ENCODE data around the gene MTHFD1.
A peak's percentile ranks its signal among the peaks of the same experiment; 100 is the strongest.

MTHFD1 gene

GRCh38 chr14:64500088-64500487, 111.9 kb downstream of the MTHFD1 start:
- WGBS, result 100% methylated on average over 1 of the region's 1 CpG
- H3K9me3 ChIP-seq (ENCODE audit: insufficient read depth, low read depth, low read length), result no peaks in the 10 kb centered on the region
- H3K27ac ChIP-seq (ENCODE audit: low read depth, low read length), result no peak overlapping the region
- peaks cover 14% of the 10 kb centered on the region for H3K4me1 ChIP-seq (ENCODE audit: insufficient read depth, low read length)
- no peak overlapping the region for H3K4me3 ChIP-seq (ENCODE audit: low read length)
- peaks cover 19% of the 10 kb centered on the region for H3K36me3 ChIP-seq (ENCODE audit: insufficient read depth, low read length)
- no peaks in the 10 kb centered on the region for H3K27me3 ChIP-seq (ENCODE audit: insufficient read depth, low read length)
- H3K9ac ChIP-seq (ENCODE audit: low read depth, low read length), result no peak overlapping the region

- Histone ChIP-seq H3K4me3 (ENCODE audit: low read length) (peak overlapping the region; percentile 95; the same call in 1 of the 2 replicates), H3K27me3 (ENCODE audit: insufficient read depth, low read length) (no peaks in the 10 kb centered on the region), H3K9me3 (ENCODE audit: insufficient read depth, low read depth, low read length) (no peaks in the 10 kb centered on the region), H3K9ac (ENCODE audit: low read depth, low read length) (peak overlapping the region; percentile 22; the same call in 1 of the 2 replicates), H3K27ac (ENCODE audit: low read depth, low read length) (no peak overlapping the region), H3K4me1 (ENCODE audit: insufficient read depth, low read length) (peaks cover 18% of the 10 kb centered on the region), H3K36me3 (ENCODE audit: insufficient read depth, low read length) (peaks cover 16% of the 10 kb centered on the region)
- WGBS, result 81% methylated on average over 8 of the region's 8 CpGs
Measured at GRCh38 chr14:64501411-64502171, 113.4 kb downstream of the MTHFD1 start.

DNA sequence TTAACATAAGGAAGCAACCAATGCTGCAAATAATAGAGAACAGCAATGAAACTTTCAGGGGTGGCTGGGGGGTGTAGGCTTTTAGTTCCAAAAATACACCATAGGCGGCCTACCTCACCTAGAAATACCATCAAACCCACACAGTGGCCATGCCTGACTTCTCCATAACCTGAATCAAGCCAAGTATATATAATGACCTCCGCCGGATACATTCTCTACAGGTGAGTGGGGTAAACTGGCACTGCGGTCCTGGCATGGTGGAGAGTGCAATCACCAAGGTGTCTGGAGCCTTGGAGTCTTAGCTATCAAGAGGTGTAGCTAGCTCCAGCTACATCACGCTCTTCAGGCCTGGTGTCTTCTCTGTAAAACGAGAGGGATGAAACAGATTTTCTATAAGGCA, 114.3 kb downstream of the MTHFD1 start:
- WGBS, result 82% methylated on average over 6 of the region's 6 CpGs

DNA sequence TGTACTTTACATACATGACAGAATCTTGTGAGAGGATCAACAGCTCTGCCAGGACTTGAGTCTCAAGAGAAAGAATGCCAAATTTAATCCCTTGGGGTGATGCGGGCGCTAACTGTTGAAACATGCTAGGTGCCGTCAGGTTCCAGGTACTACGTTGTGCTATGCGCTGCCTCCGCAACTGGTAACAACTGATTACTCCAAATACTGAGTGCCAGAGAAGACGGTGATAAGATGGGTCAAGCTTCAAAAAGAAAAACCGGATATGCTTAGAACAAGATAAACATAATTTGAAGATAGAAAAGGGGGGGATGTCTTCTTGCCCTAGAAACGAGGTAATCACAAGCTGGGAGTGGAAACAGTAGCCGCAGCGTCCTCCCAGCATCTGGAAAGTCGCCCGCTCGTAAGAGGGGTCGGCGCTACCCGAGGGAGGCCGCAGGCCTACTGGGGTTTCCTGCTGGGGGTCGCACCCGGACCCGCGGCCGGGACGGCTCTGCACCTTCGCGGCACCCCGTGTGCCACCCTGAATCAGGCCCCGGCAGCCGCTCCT, 114.8 kb downstream of the MTHFD1 start:
- Histone ChIP-seq H3K27me3 (ENCODE audit: insufficient read depth, low read length) (no peaks in the 10 kb centered on the region), H3K4me3 (ENCODE audit: low read length) (peak overlapping the region; percentile 95), H3K9ac (ENCODE audit: low read depth, low read length) (peak overlapping the region; percentile 100), H3K9me3 (ENCODE audit: insufficient read depth, low read depth, low read length) (no peaks in the 10 kb centered on the region), H3K27ac (ENCODE audit: low read depth, low read length) (peak overlapping the region; percentile 100), H3K36me3 (ENCODE audit: insufficient read depth, low read length) (peaks cover 5% of the 10 kb centered on the region), H3K4me1 (ENCODE audit: insufficient read depth, low read length) (peaks cover 31% of the 10 kb centered on the region)
- 6% methylated on average over 29 of the region's 29 CpGs for WGBS

More for the DNA sequence above, 114.3 kb downstream of the MTHFD1 start:
- no peak overlapping the region for H3K27ac ChIP-seq (ENCODE audit: low read depth, low read length)
- H3K9me3 ChIP-seq (ENCODE audit: insufficient read depth, low read depth, low read length), result no peaks in the 10 kb centered on the region
- H3K4me1 ChIP-seq (ENCODE audit: insufficient read depth, low read length), result peaks cover 25% of the 10 kb centered on the region
- peak overlapping the region; percentile 100 for H3K9ac ChIP-seq (ENCODE audit: low read depth, low read length)
- peak overlapping the region; percentile 95 for H3K4me3 ChIP-seq (ENCODE audit: low read length)
- H3K27me3 ChIP-seq (ENCODE audit: insufficient read depth, low read length), result no peaks in the 10 kb centered on the region
- peaks cover 10% of the 10 kb centered on the region for H3K36me3 ChIP-seq (ENCODE audit: insufficient read depth, low read length)

- Histone ChIP-seq H3K36me3 (ENCODE audit: insufficient read depth, low read length) (peaks cover 5% of the 10 kb centered on the region), H3K9me3 (ENCODE audit: insufficient read depth, low read depth, low read length) (no peaks in the 10 kb centered on the region), H3K9ac (ENCODE audit: low read depth, low read length) (peak within 1 kb of the TSS; percentile 100), H3K27me3 (ENCODE audit: insufficient read depth, low read length) (no peaks in the 10 kb centered on the region), H3K27ac (ENCODE audit: low read depth, low read length) (peak within 1 kb of the TSS; percentile 100), H3K4me3 (ENCODE audit: low read length) (peak within 1 kb of the TSS; percentile 95), H3K4me1 (ENCODE audit: insufficient read depth, low read length) (peaks cover 37% of the 10 kb centered on the region)
- WGBS, result under 1% methylated on average over 87 of the region's 87 CpGs
Measured at GRCh38 chr14:64503434-64504309, 115.5 kb downstream of the MTHFD1 start, which contains the start of gene ZBTB25. TSS of gene ZBTB25 (minus strand) at chr14:64503838. CDS start at chr14:64490533, 13,305 bp downstream.

GRCh38 chr14:64504310-64504896, 116.2 kb downstream of the MTHFD1 start, which contains the start of gene ZBTB1:
TSS of gene ZBTB1 (plus strand) at chr14:64504770. CDS start at chr14:64521505, 16,735 bp downstream.
- Histone ChIP-seq H3K4me3 (ENCODE audit: low read length) (peak within 1 kb of the TSS; percentile 95), H3K27ac (ENCODE audit: low read depth, low read length) (peak within 1 kb of the TSS; percentile 100), H3K9ac (ENCODE audit: low read depth, low read length) (peak within 1 kb of the TSS; percentile 100), H3K4me1 (ENCODE audit: insufficient read depth, low read length) (peaks cover 43% of the 10 kb centered on the region), H3K36me3 (ENCODE audit: insufficient read depth, low read length) (no peaks in the 10 kb centered on the region; the same call in 1 of the 2 replicates), H3K9me3 (ENCODE audit: insufficient read depth, low read depth, low read length) (no peaks in the 10 kb centered on the region), H3K27me3 (ENCODE audit: insufficient read depth, low read length) (no peaks in the 10 kb centered on the region)
- WGBS, result under 1% methylated on average over 63 of the region's 63 CpGs

GRCh38 chr14:64504897-64505794, 117.0 kb downstream of the MTHFD1 start:
- under 1% methylated on average over 66 of the region's 68 CpGs for WGBS
- H3K9me3 ChIP-seq (ENCODE audit: insufficient read depth, low read depth, low read length), result no peaks in the 10 kb centered on the region
- peak overlapping the region; percentile 100 for H3K9ac ChIP-seq (ENCODE audit: low read depth, low read length)
- no peaks in the 10 kb centered on the region; the same call in 1 of the 2 replicates for H3K36me3 ChIP-seq (ENCODE audit: insufficient read depth, low read length)
- peak overlapping the region; percentile 95 for H3K4me3 ChIP-seq (ENCODE audit: low read length)
- H3K27ac ChIP-seq (ENCODE audit: low read depth, low read length), result peak overlapping the region; percentile 100
- H3K4me1 ChIP-seq (ENCODE audit: insufficient read depth, low read length), result peaks cover 43% of the 10 kb centered on the region
- no peaks in the 10 kb centered on the region for H3K27me3 ChIP-seq (ENCODE audit: insufficient read depth, low read length)

- H3K9ac ChIP-seq (ENCODE audit: low read depth, low read length), result no peak overlapping the region
- H3K27ac ChIP-seq (ENCODE audit: low read depth, low read length), result no peak overlapping the region
- WGBS, result 92% methylated on average over 2 of the region's 3 CpGs
- no peaks in the 10 kb centered on the region for H3K27me3 ChIP-seq (ENCODE audit: insufficient read depth, low read length)
- peaks cover 44% of the 10 kb centered on the region for H3K4me1 ChIP-seq (ENCODE audit: insufficient read depth, low read length)
- no peaks in the 10 kb centered on the region for H3K9me3 ChIP-seq (ENCODE audit: insufficient read depth, low read depth, low read length)
- H3K4me3 ChIP-seq (ENCODE audit: low read length), result no peak overlapping the region
- no peaks in the 10 kb centered on the region; the same call in 1 of the 2 replicates for H3K36me3 ChIP-seq (ENCODE audit: insufficient read depth, low read length)
Measured at GRCh38 chr14:64506721-64507120, 118.6 kb downstream of the MTHFD1 start.

- Histone ChIP-seq H3K27ac (ENCODE audit: low read depth, low read length) (no peak overlapping the region), H3K9me3 (ENCODE audit: insufficient read depth, low read depth, low read length) (no peaks in the 10 kb centered on the region), H3K27me3 (ENCODE audit: insufficient read depth, low read length) (no peaks in the 10 kb centered on the region), H3K9ac (ENCODE audit: low read depth, low read length) (no peak overlapping the region), H3K4me3 (ENCODE audit: low read length) (no peak overlapping the region), H3K36me3 (ENCODE audit: insufficient read depth, low read length) (no peaks in the 10 kb centered on the region), H3K4me1 (ENCODE audit: insufficient read depth, low read length) (peaks cover 38% of the 10 kb centered on the region)
- 80% methylated on average over 4 of the region's 4 CpGs for WGBS
Measured at GRCh38 chr14:64507376-64508156, 119.4 kb downstream of the MTHFD1 start.

Data from HUES64 (cell line).